Motor neuron (in vitro differentiated cells): ENCODE data around the gene SLC22A31. TPM values are rescaled to one million over a fixed set of nuclear protein-coding genes. Genes with fewer than 3 reads are reported as not detected.

Experiments
- ATAC-seq, 8 experiments: fragments of 200-7000 bp; cut with Tn5 transposase; replicated peaks in 6 of 8; 2 replicates each; pipeline ENCODE4 v1.8.0; 2021; ENCODE audit warnings: mild to moderate bottlenecking in 8 of 8, moderate library complexity in 8 of 8
- H3K27ac ChIP-seq, 2 donors: fragments of 250-450 bp; sonication (Bioruptor Pico); 2 replicates each; pipeline ENCODE4 v1.9.0; 2021; ENCODE audit warnings: antibody characterized with exemption in 2 of 2, mild to moderate bottlenecking in 2 of 2, moderate library complexity in 1 of 2
- H3K4me1 ChIP-seq, 2 donors: fragments of 250-450 bp; sonication (Bioruptor Pico); replicated peaks in 1 of 2; 2 replicates each; pipeline ENCODE4 v1.6.1; 2021; ENCODE audit warnings: antibody characterized with exemption in 2 of 2, mild to moderate bottlenecking in 2 of 2, moderate library complexity in 1 of 2
- H3K4me3 ChIP-seq, 5 donors: fragments of 250-450 bp; sonication (Bioruptor Pico); 2 replicates each; pipeline ENCODE4 v1.9.0; 2021; ENCODE audit warnings: antibody characterized with exemption in 5 of 5, mild to moderate bottlenecking in 5 of 5, moderate library complexity in 4 of 5
- WGBS, 10 experiments: fragments of 450-650 bp; shearing (Covaris generic); methylation state at CpG; one replicate each; pipeline ENCODE4 v1.0.0; 2022; 5-methylcytosine and 5-hydroxymethylcytosine counted together
- in situ Hi-C, 9 experiments: fragments of 400-800 bp; cut with MboI; loops; one replicate each; pipeline ENCODE4 v1.15.0; 2021; ENCODE audit warnings: low sequenced_read_pairs in 9 of 9, low pct_unique_long_range_greater_than_20kb in 2 of 9; ENCODE audit not compliant: unreplicated experiment in 9 of 9
- total RNA-seq, 8 experiments: library from RNA; unstranded; fragments of 300-600 nt; gene quantifications; 2 replicates each; pipeline versions ENCODE4 v1.2.3 to v1.2.4, GENCODE V29; 2022

The SLC22A31 gene
- total RNA-seq, 8 experiments from 2014 or later, result 0.15 to 1.3 (median 0.71) TPM; not detected in 3

DNA sequence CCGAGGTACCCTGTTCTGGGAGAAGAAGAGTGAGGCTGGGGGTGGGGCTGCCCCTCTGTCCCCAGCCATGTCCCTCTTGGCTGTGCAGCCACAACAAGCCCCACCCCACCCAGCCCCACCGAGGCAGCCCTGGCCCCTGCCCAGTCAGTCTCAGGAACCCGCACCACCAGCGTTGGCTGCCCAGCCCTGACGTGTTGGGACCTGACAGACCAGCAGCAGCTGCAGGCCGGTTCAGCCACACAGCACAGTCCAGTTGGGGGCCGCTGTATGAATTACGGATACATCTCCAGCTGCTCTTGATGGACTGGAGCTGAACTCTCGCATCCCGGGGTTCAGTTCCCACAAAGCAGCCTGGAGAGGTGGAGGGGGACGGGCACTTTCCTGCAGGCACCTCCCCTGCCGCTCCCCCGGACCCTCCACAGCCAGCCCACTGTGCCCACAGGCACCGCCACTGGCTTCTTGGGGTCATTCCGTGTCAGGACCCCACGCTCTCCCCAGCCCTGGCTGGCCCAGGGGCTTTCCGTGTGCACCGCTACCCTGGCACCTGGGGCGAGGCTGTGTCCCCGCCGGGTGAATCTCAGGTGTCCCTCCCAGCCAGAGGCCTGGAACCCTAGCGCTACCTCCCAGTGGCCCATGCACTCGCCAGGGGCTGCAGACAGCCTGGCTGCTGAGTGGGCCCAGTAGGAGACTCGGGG, 21.7 kb downstream of the SLC22A31 start:
- H3K4me3 ChIP-seq, result no peak overlapping the region
- in situ Hi-C loops, result no loop called here
- peak in 1 of 8 experiments; percentile 3 for ATAC-seq
- no peak overlapping the region for H3K27ac ChIP-seq
- peaks cover under 1 to 2% of the 10 kb centered on the region in 2 donors for H3K4me1 ChIP-seq
- WGBS, 10 experiments, result 60 to 83% (median 80%) methylated on average over 1 to 4 of the region's 24 CpGs; no CpG with 5 or more reads in 7 of the 10 experiments

DNA sequence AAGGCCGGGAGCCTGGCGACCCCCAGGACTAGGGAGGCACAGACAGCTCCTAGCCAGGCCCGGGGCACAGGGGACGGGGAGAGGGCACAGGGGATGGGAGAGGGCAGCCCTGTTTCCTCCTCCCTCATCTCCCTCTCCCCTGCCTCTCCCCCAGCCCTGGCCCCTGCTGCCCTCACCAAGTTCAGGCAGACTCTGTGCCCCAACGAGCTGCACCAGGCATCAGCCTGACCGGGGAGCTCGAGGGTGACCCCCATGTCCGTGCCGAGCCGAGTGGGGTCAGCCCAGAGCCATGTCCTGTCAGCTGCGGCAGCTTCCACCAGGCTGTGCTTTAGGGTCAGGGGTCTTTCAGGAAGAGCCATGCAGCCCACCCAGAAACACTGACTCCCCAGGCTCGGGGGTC, 22.8 kb downstream of the SLC22A31 start:
- ATAC-seq, result no peak
- Histone ChIP-seq H3K4me3 (no peak overlapping the region), H3K27ac (no peak overlapping the region), H3K4me1 (peaks cover 8 to 10% of the 10 kb centered on the region in 2 donors)
- WGBS, 10 experiments, result 80% methylated on average over 2 of the region's 12 CpGs; no CpG with 5 or more reads in 9 of the 10 experiments
- in situ Hi-C loops, result no loop called here

DNA sequence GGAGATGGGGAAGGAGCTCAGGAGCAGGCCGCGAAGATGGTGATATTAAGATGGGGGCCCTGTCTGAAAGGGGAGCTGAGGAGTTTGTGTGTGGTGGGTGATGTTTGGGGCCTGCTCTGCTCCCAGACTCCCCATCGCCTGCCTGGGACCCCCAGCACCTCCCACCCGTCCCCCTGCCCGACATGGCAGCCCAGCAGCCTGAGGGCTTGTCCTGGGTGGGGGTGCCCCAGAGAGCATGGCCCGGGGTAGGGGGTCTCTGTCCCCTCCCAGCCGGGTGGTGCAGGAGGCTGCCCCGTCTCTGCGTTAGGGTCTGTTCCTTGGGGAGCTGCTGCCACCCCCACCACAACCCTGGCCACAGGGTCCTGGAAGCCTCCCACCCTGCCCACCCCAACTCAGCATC, 23.6 kb downstream of the SLC22A31 start:
- Histone ChIP-seq H3K27ac (no peak overlapping the region), H3K4me1 (peaks cover 10% of the 10 kb centered on the region in 2 donors), H3K4me3 (no peak overlapping the region)
- 100% methylated on average over 2 of the region's 9 CpGs; no CpG with 5 or more reads in 9 of the 10 experiments for WGBS, 10 experiments
- in situ Hi-C loops, result no loop called here
- ATAC-seq, result no peak

DNA sequence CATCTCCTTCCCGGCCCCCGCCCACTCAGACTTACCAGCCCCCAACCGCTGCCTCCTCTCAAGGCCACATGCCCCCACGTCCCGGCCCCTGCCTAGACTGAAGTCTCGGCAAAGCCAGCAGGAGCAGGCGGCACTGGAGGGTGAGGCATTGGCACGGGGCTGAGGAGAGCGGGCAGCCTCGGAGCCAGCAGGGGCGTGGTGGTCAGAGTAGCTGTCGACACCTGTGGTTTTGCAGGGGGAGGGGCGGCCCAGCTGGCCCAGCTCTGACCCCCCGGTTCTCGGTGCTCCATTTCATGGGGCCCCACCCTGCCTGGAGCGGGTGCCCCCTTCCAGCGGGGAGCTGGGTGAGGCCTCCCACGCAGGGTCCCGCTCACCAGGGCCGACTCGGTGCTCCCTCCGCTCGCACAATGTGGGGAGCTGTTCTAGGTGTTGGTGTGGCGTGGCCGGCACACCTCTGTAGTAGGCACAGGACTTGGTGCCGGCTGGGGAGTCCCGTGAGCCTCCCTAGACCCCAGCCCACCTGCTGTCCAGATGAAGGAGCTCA, 24.1 kb downstream of the SLC22A31 start:
- in situ Hi-C loops, result no loop called here
- WGBS, 10 experiments, result 77 to 80% (median 80%) methylated on average over 2 to 10 of the region's 27 CpGs; no CpG with 5 or more reads in 7 of the 10 experiments
- Histone ChIP-seq H3K27ac (no peak overlapping the region), H3K4me3 (no peak overlapping the region), H3K4me1 (peaks cover 10 to 11% of the 10 kb centered on the region in 2 donors)
- no peak for ATAC-seq

DNA sequence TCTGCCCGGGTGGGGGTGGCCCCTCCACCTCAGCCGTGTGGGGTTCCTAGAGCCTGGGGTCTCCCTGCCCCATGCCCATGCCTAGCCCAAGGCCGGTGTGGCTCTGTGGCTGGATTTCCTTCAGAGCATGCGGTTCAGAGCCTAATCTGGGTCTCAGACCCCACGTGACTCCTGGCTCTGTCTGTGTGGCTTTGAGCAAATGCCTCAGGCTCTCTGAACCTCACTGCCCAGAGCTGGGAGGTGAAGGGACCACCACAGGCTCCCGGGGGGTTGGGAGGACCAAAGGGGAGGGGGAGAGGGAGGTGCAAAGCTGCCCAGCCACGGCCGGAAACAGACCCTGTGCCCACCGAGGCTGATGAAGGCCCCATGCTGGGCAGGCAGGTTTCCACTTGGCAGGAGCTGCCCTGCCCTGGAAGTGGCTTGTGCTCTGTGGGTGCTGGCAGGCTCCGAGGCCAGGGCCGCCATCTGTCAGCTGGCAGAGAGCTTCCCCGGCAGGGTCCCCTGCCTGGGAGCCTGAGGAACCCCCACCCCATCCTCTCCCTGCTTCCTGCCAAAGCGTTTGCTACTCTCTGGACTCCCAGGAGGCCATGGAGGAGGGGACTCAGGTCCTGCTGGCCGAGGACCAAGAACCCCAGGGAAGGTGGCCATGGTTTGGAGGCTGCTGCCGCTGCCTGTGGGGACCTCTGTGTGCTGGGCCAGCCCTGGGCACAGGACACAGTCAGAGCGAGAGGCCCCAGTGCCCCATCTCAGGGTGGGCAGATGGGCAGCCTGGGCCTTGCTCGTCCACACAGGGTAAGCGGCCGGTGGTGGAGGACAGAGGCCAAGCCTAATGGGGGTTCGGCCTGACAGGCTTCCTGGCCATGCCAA, 24.8 kb downstream of the SLC22A31 start:
- no peak overlapping the region for H3K27ac ChIP-seq
- peaks cover 10 to 15% of the 10 kb centered on the region in 2 donors for H3K4me1 ChIP-seq
- H3K4me3 ChIP-seq, result no peak overlapping the region
- in situ Hi-C loops, result no loop called here
- ATAC-seq, result no peak
- WGBS, 10 experiments, result 80% methylated on average over 1 of the region's 20 CpGs; no CpG with 5 or more reads in 8 of the 10 experiments

DNA sequence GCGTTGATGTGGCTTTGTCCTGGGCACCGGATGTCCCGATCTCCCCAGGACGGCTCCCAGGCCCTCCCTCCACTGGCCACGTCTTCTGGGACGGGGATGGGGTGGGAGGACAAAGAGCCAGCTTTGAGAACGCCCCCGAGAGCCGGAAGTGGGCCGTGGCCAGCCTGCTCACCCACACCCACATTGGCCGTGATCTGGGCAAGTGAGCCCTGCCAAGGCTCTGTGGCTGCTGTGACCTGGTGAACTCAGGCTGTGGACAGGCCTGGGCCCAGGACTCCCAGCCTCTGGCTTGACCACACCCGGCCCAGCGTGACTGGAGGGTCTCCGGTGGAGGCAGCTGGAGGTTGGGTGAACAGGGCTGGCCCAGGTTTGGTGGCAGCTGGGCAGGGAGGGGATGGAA, 25.5 kb downstream of the SLC22A31 start:
- ATAC-seq, result peak in 1 of 8 experiments; percentile 3
- Histone ChIP-seq H3K4me1 (peaks cover 10 to 15% of the 10 kb centered on the region in 2 donors), H3K4me3 (no peak overlapping the region), H3K27ac (no peak overlapping the region)
- WGBS, 10 experiments, result no CpG with 5 or more reads among the region's 14 CpGs
- in situ Hi-C loops, result loop anchor here in 3 of 9 experiments (25.0 kb wide), 3 partner anchors 238 to 438 kb away; partner anchors contain the start of genes APRT (in 1 of the 3) and CDT1 (in 1 of the 3)

DNA sequence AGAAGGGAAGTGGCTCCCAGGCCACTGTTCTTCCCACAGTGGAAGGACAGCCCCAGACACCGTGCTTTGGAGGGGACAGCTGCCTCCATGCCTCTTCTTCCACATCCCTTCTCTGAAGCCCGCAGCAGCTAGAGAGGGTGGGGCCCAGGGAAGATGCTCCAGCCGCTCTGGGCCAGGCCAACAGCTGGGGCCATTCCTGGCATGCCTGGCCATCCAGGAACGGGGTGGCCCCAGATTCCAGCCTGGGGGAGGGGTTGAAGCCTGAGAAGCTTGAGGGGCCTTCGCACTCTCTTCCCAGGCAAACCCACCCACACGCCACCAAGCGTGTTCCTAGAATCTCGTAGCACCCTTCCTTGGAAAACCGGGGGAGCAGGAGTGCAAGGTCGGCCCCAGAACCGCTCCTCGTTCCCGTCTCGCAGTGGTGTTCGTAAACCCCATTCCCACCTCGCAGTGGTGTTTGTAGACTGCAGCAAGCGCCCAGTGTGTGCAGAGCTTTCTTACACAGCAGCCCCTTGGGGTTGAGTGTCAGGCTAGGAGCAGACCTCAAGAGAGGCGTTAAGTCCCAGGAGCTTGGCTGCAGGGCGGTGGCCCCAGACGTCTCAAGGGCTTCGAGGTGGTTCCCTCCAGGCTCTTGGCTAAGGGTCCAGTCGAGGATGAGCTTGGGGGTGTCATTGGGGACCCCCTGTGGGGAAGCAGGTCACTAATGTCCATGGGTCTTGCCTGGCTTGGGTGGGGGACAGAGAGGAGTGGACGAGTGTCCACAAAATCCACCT, 26.1 kb downstream of the SLC22A31 start:
- H3K27ac ChIP-seq, result no peak overlapping the region
- WGBS, 10 experiments, result 0 to 87% (median 77%) methylated on average over 1 to 12 of the region's 23 CpGs; no CpG with 5 or more reads in 4 of the 10 experiments
- H3K4me3 ChIP-seq, result no peak overlapping the region
- H3K4me1 ChIP-seq, result peaks cover 10 to 15% of the 10 kb centered on the region in 2 donors
- in situ Hi-C loops, result loop anchor here in 3 of 9 experiments (25.0 kb wide), 3 partner anchors 237 to 437 kb away; partner anchors contain the start of genes APRT (in 1 of the 3) and CDT1 (in 1 of the 3)
- ATAC-seq, result no peak

DNA sequence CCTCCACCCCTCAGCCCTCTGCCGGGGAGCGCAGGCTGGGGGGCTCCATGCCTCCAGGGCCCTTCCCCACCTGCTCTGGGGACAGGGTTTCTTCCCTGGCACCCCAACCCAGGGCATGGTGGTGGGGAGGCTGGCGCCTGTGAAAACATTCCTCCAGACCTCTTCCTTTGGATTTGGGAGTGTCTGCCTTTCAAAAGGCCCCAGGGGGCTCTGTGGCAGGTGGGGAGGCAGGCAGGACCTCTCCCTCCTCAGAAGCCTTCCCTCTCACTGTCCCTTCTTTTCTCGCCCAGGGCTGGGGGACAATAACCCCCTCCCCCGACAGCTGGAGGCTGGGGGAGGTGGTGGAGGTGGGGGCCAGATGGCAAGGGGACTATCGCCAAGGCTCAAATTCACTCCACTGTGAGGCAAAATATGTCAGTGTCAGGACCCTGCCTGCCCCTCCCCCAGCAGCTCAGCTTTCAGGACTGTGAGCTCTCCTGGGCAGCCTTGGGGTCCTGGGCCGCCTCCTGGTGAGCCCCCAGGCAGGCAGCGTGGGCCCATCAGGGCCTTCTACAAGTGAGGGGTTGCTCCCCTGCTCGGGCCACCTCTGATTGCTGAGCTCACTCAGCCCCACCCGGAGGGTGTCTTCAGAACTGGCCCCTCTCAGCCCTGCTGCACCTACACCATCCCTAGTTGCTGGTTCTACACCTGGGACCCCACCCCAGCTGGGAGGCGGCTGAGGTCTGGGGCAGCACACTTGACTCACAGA, 27.0 kb downstream of the SLC22A31 start:
- peaks cover 10 to 15% of the 10 kb centered on the region in 2 donors for H3K4me1 ChIP-seq
- no peak for ATAC-seq
- H3K27ac ChIP-seq, result no peak overlapping the region
- in situ Hi-C loops, result loop anchor here in 3 of 9 experiments (25.0 kb wide), 3 partner anchors 236 to 436 kb away; partner anchors contain the start of genes APRT (in 1 of the 3) and CDT1 (in 1 of the 3)
- WGBS, 10 experiments, result no CpG with 5 or more reads among the region's 11 CpGs
- H3K4me3 ChIP-seq, result no peak overlapping the region

DNA sequence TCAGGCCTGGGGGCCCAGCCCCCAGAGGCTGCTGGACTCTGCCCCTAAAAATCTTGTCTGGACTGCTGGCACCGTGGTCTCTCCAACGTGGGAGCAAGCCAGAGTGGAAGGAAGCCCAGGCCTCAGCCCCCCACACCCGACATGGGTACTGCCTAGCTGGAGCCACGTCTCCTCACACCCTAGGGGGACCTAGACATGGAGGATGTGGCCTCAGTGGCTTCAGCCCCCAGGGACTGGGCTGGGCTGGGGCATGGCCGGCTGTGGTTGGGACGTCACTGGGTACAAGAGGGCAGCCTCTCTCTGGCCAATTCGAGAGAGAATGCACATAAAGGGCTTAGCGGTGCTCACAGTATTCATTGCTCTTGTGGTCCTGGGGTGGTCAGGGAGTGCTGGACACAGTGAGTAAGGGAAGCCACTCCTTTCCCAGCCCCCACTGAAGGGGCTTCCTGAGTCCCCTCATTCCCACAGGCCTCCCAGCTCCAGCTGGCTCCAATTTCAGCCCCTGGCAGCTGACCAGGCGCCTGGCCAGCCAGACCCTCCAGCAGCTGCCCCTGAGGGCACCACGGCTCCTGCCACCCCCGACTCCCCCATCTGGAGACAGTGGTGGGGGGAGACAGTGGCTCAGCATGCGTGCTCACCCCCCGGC, 27.7 kb downstream of the SLC22A31 start:
- H3K4me3 ChIP-seq, result no peak overlapping the region
- H3K4me1 ChIP-seq, result peaks cover 10 to 16% of the 10 kb centered on the region in 2 donors
- H3K27ac ChIP-seq, result no peak overlapping the region
- in situ Hi-C loops, result loop anchor here in 3 of 9 experiments (25.0 kb wide), 3 partner anchors 235 to 435 kb away; partner anchors contain the start of genes APRT (in 1 of the 3) and CDT1 (in 1 of the 3)
- 60% methylated on average over 1 of the region's 13 CpGs; no CpG with 5 or more reads in 9 of the 10 experiments for WGBS, 10 experiments
- ATAC-seq, result peak in 2 of 8 experiments; percentile 4 to 20

DNA sequence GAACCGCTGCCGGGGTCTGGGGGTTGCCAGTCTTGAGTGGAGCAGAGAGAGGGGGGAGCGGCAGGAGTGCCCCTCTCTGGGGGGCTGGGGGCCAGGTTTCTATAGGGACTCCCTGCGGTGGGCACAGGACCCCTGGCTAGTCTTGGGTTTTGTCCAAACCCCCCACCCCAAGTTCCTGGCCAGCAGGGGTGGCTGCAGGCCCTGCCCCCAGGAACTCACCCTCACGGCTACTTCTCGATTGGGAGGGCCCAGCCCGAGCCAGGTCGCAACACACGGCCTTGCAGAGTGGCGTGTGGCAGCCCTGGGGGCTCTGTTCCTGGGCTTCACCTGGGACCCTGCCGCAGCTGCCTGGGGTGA, 28.2 kb downstream of the SLC22A31 start:
- Histone ChIP-seq H3K4me3 (no peak overlapping the region), H3K4me1 (peaks cover 12 to 20% of the 10 kb centered on the region in 2 donors), H3K27ac (no peak overlapping the region)
- in situ Hi-C loops, result loop anchor here in 3 of 9 experiments (25.0 kb wide), 3 partner anchors 235 to 435 kb away; partner anchors contain the start of genes APRT (in 1 of the 3) and CDT1 (in 1 of the 3)
- no peak for ATAC-seq
- no CpG with 5 or more reads among the region's 11 CpGs for WGBS, 10 experiments
